Measurements from ENCODE around the gene COG6. TPM values are rescaled to one million over a fixed set of nuclear protein-coding genes. Genes with fewer than 3 reads are reported as not detected.

COG6 gene
- total and polyA plus RNA-seq, 10 of the 15 experiments (the other 5 are each of a cell fraction or from before 2014, with no cell fraction given) = 4.5 to 29.8 (median 12.6) TPM

- Histone ChIP-seq H3K4me2 (ENCODE audit: control insufficient read depth, insufficient read depth) (no peak overlapping the region), H3K9me3 (replicated peaks; ENCODE audit: control insufficient read depth, insufficient read depth, low read length) (no peaks in the 10 kb centered on the region), H3K4me3 (no peak overlapping the region), H3K9ac (ENCODE audit: control insufficient read depth, insufficient read depth, low read length) (no peak overlapping the region), H3K27me3 (replicated peaks in 1 of 2; ENCODE audit: control insufficient read depth in 2 of 2, insufficient read depth in 2 of 2, low read length in 1 of 2) (no peaks in the 10 kb centered on the region), H3K79me2 (ENCODE audit: control insufficient read depth, insufficient read depth, low read length) (no peaks in the 10 kb centered on the region), H3K4me1 (ENCODE audit: control insufficient read depth, insufficient read depth, low read length) (no peaks in the 10 kb centered on the region), H3K27ac (ENCODE audit: control insufficient read depth, insufficient read depth) (no peak overlapping the region), H2AFZ (ENCODE audit: control insufficient read depth, low read depth, low read length) (no peak overlapping the region), H4K20me1 (ENCODE audit: control insufficient read depth, insufficient read depth) (no peaks in the 10 kb centered on the region), H3K36me3 (ENCODE audit: control insufficient read depth in 2 of 2, insufficient read depth in 2 of 2, low read length in 1 of 2) (no peaks in the 10 kb centered on the region)
- intact Hi-C loops (cut with micrococcal nuclease; ENCODE audit: unreplicated experiment) = no loop called here
- no peak for DNase-seq (ENCODE audit: low read depth, low spot score)
- ChIA-PET POLR2A (no interaction called here), SMC1A (ENCODE audit: uncharacterized antibody, unreplicated experiment) (interaction anchor here (1.1 to 2.5 kb wide), 5 partner anchors 9 to 21 kb away, joined by 3 to 14 read pairs (median 4); no protein-coding TSS in a partner anchor), CTCF (interaction anchor here (1.0 to 1.1 kb wide), 2 partner anchors 18 kb away, joined by 3 to 4 read pairs; no protein-coding TSS in a partner anchor), RAD21 (ENCODE audit: unreplicated experiment) (no interaction called here)
- BruUV-seq (replicated peaks) = no TSS peak
- FAIRE-seq = no peak
- no peak for ATAC-seq
- TF ChIP-seq TCF3 (IDR thresholded peaks at IDR 0.05; ENCODE audit: borderline replicate concordance, insufficient read depth, low read depth, low read length) (no peak), BHLHE40 (IDR thresholded peaks at IDR 0.05; ENCODE audit: borderline replicate concordance in 1 of 2, low read depth in 2 of 2, low read length in 1 of 2) (no peak), CBX3 (IDR thresholded peaks at IDR 0.05; ENCODE audit: borderline replicate concordance, low read depth) (no peak), NFXL1 (IDR thresholded peaks at IDR 0.05; ENCODE audit: borderline replicate concordance) (no peak), MYB (IDR thresholded peaks at IDR 0.05; ENCODE audit: borderline replicate concordance, low read depth, low read length) (no peak), MEF2B (IDR thresholded peaks at IDR 0.05; ENCODE audit: partially characterized antibody, poor library complexity, severe bottlenecking) (no peak), NR2C1 (IDR thresholded peaks at IDR 0.05) (no peak), PML (IDR thresholded peaks at IDR 0.05; ENCODE audit: low read length) (no peak)
- TF ChIP-seq, protein P1, sequence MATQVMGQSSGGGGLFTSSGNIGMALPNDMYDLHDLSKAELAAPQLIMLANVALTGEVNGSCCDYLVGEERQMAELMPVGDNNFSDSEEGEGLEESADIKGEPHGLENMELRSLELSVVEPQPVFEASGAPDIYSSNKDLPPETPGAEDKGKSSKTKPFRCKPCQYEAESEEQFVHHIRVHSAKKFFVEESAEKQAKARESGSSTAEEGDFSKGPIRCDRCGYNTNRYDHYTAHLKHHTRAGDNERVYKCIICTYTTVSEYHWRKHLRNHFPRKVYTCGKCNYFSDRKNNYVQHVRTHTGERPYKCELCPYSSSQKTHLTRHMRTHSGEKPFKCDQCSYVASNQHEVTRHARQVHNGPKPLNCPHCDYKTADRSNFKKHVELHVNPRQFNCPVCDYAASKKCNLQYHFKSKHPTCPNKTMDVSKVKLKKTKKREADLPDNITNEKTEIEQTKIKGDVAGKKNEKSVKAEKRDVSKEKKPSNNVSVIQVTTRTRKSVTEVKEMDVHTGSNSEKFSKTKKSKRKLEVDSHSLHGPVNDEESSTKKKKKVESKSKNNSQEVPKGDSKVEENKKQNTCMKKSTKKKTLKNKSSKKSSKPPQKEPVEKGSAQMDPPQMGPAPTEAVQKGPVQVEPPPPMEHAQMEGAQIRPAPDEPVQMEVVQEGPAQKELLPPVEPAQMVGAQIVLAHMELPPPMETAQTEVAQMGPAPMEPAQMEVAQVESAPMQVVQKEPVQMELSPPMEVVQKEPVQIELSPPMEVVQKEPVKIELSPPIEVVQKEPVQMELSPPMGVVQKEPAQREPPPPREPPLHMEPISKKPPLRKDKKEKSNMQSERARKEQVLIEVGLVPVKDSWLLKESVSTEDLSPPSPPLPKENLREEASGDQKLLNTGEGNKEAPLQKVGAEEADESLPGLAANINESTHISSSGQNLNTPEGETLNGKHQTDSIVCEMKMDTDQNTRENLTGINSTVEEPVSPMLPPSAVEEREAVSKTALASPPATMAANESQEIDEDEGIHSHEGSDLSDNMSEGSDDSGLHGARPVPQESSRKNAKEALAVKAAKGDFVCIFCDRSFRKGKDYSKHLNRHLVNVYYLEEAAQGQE (IDR thresholded peaks at IDR 0.05; ENCODE audit: low read depth, low read length) = no peak
- TF ChIP-seq, protein P2, sequence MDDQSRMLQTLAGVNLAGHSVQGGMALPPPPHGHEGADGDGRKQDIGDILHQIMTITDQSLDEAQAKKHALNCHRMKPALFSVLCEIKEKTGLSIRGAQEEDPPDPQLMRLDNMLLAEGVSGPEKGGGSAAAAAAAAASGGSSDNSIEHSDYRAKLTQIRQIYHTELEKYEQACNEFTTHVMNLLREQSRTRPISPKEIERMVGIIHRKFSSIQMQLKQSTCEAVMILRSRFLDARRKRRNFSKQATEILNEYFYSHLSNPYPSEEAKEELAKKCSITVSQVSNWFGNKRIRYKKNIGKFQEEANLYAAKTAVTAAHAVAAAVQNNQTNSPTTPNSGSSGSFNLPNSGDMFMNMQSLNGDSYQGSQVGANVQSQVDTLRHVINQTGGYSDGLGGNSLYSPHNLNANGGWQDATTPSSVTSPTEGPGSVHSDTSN (IDR thresholded peaks at IDR 0.05; ENCODE audit: insufficient replicate concordance, low read depth, low read length) = no peak
- TF ChIP-seq, protein P3, sequence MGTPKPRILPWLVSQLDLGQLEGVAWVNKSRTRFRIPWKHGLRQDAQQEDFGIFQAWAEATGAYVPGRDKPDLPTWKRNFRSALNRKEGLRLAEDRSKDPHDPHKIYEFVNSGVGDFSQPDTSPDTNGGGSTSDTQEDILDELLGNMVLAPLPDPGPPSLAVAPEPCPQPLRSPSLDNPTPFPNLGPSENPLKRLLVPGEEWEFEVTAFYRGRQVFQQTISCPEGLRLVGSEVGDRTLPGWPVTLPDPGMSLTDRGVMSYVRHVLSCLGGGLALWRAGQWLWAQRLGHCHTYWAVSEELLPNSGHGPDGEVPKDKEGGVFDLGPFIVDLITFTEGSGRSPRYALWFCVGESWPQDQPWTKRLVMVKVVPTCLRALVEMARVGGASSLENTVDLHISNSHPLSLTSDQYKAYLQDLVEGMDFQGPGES (IDR thresholded peaks at IDR 0.05) = no peak
- in situ Hi-C loops (cut with MboI) = no loop called here
Observed at GRCh38 chr13:39749528-39749927, 94.1 kb downstream of the COG6 start.

All from GM12878 (cell line).